ENCODE data around the gene DHRS4. TPM values are rescaled to one million over a fixed set of nuclear protein-coding genes. Genes with fewer than 3 reads are reported as not detected.
"Not testable (repeated sequence)": the region's sequence is repeated elsewhere in the genome, so short reads cannot be mapped to it uniquely, and the experiment has no call there.

Gene DHRS4
- total RNA-seq, 1 experiment from 2014 or later = 46.2 TPM

- in situ Hi-C loops (cut with HindIII; ENCODE audit: low sequenced_read_pairs) = no loop called here
- no peak for DNase-seq (ENCODE audit: low spot score)
These were observed 14.7 kb upstream of the DHRS4 start for GRCh38 chr14:23938823-23939222.

- in situ Hi-C loops (cut with HindIII; ENCODE audit: low sequenced_read_pairs) = no loop called here
- DNase-seq (ENCODE audit: low spot score) = no peak
These were observed 13.8 kb upstream of the DHRS4 start for GRCh38 chr14:23939607-23940326.

DNA sequence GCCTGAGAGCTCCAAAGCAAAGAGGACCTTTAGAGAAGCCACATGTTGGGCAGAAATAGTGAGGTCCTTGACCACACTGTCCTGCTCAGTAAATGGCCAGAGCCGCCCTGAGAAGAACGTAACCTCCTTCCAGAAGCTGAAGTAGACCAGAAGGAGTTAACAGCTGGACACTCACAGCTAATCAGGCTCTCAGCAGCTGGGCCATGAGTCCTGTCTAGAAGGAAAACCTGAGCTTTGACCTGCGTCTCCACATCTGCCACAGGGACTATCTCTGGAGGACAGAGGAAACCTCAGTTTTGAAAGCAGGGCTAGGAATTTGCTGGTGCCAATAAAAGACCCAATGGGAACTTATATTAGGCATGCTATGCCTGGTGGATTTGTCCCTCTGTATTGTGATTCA is 12.3 kb upstream of the DHRS4 start:
- no peak for DNase-seq (ENCODE audit: low spot score)
- in situ Hi-C loops (cut with HindIII; ENCODE audit: low sequenced_read_pairs) = no loop called here

DNA sequence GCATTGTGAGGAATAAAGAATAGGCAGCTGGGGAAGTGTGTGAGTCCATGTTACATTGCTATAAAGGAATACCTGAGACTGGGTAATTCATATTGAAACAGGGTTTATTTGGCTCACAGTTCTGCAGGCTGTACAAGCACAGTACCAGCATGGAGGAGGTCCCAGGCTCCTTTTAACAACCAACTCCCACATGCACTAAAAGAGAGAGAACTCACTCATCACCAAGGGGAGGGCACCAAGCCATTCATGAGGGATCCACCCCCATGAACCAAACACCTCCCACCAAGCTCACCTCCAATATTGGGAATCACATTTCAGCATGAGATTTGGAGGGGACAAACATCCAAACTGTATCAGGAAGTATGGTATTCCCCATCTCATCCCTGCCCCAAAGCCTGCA is 11.9 kb upstream of the DHRS4 start:
- no peak for DNase-seq (ENCODE audit: low spot score)
- in situ Hi-C loops (cut with HindIII; ENCODE audit: low sequenced_read_pairs) = no loop called here

GRCh38 chr14:23942587-23942986 is 11.0 kb upstream of the DHRS4 start:
- DNase-seq (ENCODE audit: low spot score) = no peak

DNA sequence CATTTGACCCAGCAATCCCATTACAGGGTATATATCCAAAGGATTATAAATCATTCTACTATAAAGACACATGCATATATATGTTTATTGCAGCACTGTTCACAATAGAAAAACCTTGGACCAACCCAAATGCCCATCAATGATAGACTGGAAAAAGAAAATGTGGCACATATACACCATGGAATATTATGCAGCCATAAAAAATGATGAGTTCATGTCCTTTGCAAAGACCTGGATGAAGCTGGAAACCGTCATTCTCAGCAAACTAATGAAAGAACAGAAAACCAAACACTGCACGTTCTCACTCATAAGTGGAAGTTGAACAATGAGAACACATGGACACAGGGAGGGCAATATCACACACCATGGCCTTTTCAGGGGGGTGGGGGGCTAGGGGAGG is 4.5 kb upstream of the DHRS4 start:
- DNase-seq (ENCODE audit: low spot score); in situ Hi-C loops (cut with HindIII; ENCODE audit: low sequenced_read_pairs): not testable (repeated sequence)

More at GRCh38 chr14:23942587-23942986, 11.0 kb upstream of the DHRS4 start:
- in situ Hi-C loops (cut with HindIII; ENCODE audit: low sequenced_read_pairs) = no loop called here

DNA sequence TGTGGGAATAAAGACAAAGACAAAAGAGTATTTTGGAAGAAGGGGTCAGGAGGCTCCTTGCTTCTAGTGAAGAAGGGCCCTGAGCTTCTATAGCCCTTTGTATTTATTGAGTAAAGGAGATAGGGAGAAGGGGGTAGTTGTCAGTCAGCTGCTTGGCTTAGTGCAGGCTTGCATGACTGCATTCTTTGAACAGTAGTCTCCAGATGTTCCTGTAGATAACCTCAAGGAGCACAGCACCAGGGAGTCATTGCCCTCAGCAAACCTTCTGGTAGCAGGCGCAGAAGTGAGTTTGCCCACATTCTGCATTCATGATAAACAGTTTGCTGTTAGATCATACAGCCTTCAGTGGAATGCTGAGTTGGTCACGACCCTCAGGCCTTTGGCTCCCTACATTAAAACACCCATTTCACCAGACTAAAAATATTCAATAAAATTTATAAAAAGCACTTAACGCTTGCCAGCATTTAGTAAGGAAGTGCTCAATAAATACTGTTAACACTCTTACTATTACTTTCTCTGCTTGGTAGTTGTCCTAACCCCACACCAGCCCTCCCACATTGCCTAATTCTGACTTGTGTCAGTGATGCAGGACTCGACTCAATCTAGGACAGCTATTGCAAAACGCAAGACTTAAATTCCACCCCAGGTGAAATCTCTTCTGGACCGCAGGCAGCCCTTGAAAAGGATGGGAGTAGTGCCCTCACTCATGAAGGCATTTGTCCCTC is 3.0 kb upstream of the DHRS4 start:
- DNase-seq (ENCODE audit: low spot score) = no peak
- in situ Hi-C loops (cut with HindIII; ENCODE audit: low sequenced_read_pairs) = no loop called here

- in situ Hi-C loops (cut with HindIII; ENCODE audit: low sequenced_read_pairs); DNase-seq (ENCODE audit: low spot score): not testable (repeated sequence)
These were observed 2.5 kb upstream of the DHRS4 start for GRCh38 chr14:23951136-23951466.

GRCh38 chr14:23951590-23952201 is 1.9 kb upstream of the DHRS4 start:
- in situ Hi-C loops (cut with HindIII; ENCODE audit: low sequenced_read_pairs) = no loop called here
- DNase-seq (ENCODE audit: low spot score) = no peak

DNA sequence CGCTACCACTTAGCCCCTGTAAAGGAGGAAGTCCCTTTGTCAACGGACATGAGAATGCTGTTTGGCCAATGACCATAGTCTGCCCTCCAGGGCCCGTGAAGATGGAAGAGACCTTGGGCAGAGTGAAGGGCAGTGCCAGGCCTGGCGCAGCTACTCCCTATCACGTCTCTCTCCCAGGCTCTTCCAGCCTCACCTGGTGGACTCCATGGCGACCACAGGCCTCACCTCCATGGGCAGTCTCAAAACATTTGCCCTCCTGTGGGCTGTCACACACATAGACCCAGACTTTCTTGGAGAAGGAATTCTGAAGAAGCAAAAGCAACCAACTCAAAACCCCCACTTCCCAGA is 480 bp upstream of the DHRS4 start:
- in situ Hi-C loops (cut with HindIII; ENCODE audit: low sequenced_read_pairs) = not testable (repeated sequence)

DNA sequence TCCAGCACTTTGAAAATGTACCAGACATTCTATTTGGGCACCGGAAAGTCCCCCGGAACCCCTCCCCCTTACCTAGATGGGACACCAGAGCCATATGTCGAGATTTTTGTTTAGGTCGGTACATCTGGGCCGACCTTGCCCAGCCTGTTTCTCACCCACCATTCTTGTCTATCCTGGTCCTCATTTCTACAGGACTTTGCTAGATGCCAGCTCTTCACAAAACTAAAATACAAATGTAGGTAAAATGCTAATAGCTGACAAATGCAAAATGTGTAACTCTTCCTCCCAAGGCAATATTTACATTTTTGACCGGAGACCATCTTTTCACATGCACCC is 677 bp downstream of the DHRS4 start:
- DNase-seq (ENCODE audit: low spot score); in situ Hi-C loops (cut with HindIII; ENCODE audit: low sequenced_read_pairs): not testable (repeated sequence)

More for the DNA sequence above, 480 bp upstream of the DHRS4 start:
- not testable (repeated sequence) for DNase-seq (ENCODE audit: low spot score)

- peak; percentile 51 for DNase-seq (ENCODE audit: low spot score)
- in situ Hi-C loops (cut with HindIII; ENCODE audit: low sequenced_read_pairs) = not testable (repeated sequence)
These were observed 1.4 kb downstream of the DHRS4 start for GRCh38 chr14:23954965-23955364.

GRCh38 chr14:23955811-23956210 is 2.2 kb downstream of the DHRS4 start:
- in situ Hi-C loops (cut with HindIII; ENCODE audit: low sequenced_read_pairs); DNase-seq (ENCODE audit: low spot score): not testable (repeated sequence)

GRCh38 chr14:23957913-23958569 is 4.5 kb downstream of the DHRS4 start:
- DNase-seq (ENCODE audit: low spot score); in situ Hi-C loops (cut with HindIII; ENCODE audit: low sequenced_read_pairs): not testable (repeated sequence)

GRCh38 chr14:23960899-23961298 is 7.3 kb downstream of the DHRS4 start:
- in situ Hi-C loops (cut with HindIII; ENCODE audit: low sequenced_read_pairs); DNase-seq (ENCODE audit: low spot score): not testable (repeated sequence)

- DNase-seq (ENCODE audit: low spot score); in situ Hi-C loops (cut with HindIII; ENCODE audit: low sequenced_read_pairs): not testable (repeated sequence)
These were observed 8.1 kb downstream of the DHRS4 start for GRCh38 chr14:23961704-23962103.

GRCh38 chr14:23969130-23969480 is 15.5 kb downstream of the DHRS4 start:
- in situ Hi-C loops (cut with HindIII; ENCODE audit: low sequenced_read_pairs); DNase-seq (ENCODE audit: low spot score): not testable (repeated sequence)

GRCh38 chr14:23969481-23970282 is 16.1 kb downstream of the DHRS4 start:
- in situ Hi-C loops (cut with HindIII; ENCODE audit: low sequenced_read_pairs) = not testable (repeated sequence)
- DNase-seq (ENCODE audit: low spot score) = peak; percentile 25

DNA sequence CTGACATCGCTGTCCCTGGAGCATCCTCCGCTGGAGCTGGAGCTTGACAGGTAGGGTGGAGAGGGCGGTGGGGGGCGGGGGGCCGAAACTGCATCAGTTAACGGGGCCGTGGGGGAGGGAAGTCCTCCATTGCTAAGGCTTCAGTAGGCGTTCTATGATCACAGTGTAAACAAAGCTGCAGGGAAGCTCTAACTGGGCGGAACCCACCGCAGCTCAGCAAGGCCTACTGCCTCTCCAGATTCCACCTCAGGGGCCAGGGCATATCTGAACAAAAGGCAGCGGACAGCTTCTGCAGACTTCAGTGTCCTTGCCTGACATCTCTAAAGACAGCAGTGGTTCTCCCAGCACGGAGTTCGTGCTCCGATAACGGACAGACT is 16.7 kb downstream of the DHRS4 start:
- DNase-seq (ENCODE audit: low spot score); in situ Hi-C loops (cut with HindIII; ENCODE audit: low sequenced_read_pairs): not testable (repeated sequence)

All from G401 (cell line).